Measurements from ENCODE around the gene CHMP4B. TPM values are rescaled to one million over a fixed set of nuclear protein-coding genes. Genes with fewer than 3 reads are reported as not detected.

CHMP4B gene
- polyA plus RNA-seq, 1 of the 3 experiments (the other 2 are of a cell fraction): 123 TPM

DNA sequence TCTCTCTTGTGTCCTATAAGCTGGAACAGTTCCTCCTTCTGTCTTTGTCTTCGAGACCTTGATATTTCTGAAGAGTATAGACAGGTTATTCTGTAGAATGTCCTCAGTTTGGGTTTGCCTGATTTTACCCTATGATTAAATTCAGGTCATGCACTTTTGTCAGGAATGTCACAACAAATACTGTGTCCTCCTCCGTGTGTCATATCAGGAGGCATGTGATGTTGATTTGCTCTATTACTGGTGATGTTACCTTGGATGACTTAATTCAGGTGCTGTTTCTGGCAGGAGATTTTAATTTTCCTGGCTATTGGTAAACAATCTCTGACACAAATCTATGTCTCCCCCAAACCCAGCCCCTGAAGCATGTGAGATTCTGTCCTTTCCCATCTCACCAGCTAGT is 33.3 kb upstream of the CHMP4B start:
- no peaks in the 10 kb centered on the region for H3K9me2 ChIP-seq
- no peak for DNase-seq
- TF ChIP-seq, protein P1, sequence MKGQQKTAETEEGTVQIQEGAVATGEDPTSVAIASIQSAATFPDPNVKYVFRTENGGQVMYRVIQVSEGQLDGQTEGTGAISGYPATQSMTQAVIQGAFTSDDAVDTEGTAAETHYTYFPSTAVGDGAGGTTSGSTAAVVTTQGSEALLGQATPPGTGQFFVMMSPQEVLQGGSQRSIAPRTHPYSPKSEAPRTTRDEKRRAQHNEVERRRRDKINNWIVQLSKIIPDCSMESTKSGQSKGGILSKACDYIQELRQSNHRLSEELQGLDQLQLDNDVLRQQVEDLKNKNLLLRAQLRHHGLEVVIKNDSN (IDR thresholded peaks at IDR 0.05; ENCODE audit: borderline replicate concordance, low read depth): no peak
- TF ChIP-seq, protein P2, sequence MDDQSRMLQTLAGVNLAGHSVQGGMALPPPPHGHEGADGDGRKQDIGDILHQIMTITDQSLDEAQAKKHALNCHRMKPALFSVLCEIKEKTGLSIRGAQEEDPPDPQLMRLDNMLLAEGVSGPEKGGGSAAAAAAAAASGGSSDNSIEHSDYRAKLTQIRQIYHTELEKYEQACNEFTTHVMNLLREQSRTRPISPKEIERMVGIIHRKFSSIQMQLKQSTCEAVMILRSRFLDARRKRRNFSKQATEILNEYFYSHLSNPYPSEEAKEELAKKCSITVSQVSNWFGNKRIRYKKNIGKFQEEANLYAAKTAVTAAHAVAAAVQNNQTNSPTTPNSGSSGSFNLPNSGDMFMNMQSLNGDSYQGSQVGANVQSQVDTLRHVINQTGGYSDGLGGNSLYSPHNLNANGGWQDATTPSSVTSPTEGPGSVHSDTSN (IDR thresholded peaks at IDR 0.05): no peak
- TF ChIP-seq SIN3A (IDR thresholded peaks at IDR 0.05; ENCODE audit: borderline replicate concordance, low read depth, low read length): no peak
- TF ChIP-seq RCOR1 (IDR thresholded peaks at IDR 0.05; ENCODE audit: low read length): no peak
- no peak for TF ChIP-seq NRF1 (IDR thresholded peaks at IDR 0.05; ENCODE audit: low read depth, low read length)
- TF ChIP-seq MAX (IDR thresholded peaks at IDR 0.05; ENCODE audit: low read depth): no peak
- no peak for TF ChIP-seq RFX5 (IDR thresholded peaks at IDR 0.05; ENCODE audit: low read length)
- no peak for TF ChIP-seq RAD21 (IDR thresholded peaks at IDR 0.05; ENCODE audit: low read length)
- no peak for TF ChIP-seq YY1 (IDR thresholded peaks at IDR 0.05; ENCODE audit: low read depth)
- TF ChIP-seq ELF1 (IDR thresholded peaks at IDR 0.05): no peak
- no peak for TF ChIP-seq CHD2 (IDR thresholded peaks at IDR 0.05; ENCODE audit: low read length, partially characterized antibody)
- peaks cover 0 to 4% of the 10 kb centered on the region in 2 experiments; a peak in 1 of 4 replicates for H3K4me1 ChIP-seq (ENCODE audit: control insufficient read depth in 1 of 2, insufficient read depth in 2 of 2, low read depth in 1 of 2, low read length in 1 of 2)
- H3K9ac ChIP-seq: no peak overlapping the region
- H3K27ac ChIP-seq (ENCODE audit: low read depth in 2 of 2, low read length in 1 of 2): no peak overlapping the region
- H3K4me2 ChIP-seq: no peak overlapping the region
- no peaks in the 10 kb centered on the region for H4K20me1 ChIP-seq (ENCODE audit: insufficient read depth)
- H3K79me2 ChIP-seq (ENCODE audit: insufficient read depth): no peaks in the 10 kb centered on the region
- H3K36me3 ChIP-seq (replicated peaks in 1 of 2; ENCODE audit: control insufficient read depth in 1 of 2, insufficient read depth in 2 of 2, low read length in 1 of 2): no peaks in the 10 kb centered on the region
- H3K27me3 ChIP-seq (ENCODE audit: insufficient read depth): no peaks in the 10 kb centered on the region
- no peak overlapping the region for H2AFZ ChIP-seq (ENCODE audit: low read depth)
- H3K9me3 ChIP-seq: no peaks in the 10 kb centered on the region
- peaks cover 4% of the 10 kb centered on the region for H3F3A ChIP-seq (replicated peaks; ENCODE audit: insufficient read depth)
- H3K4me3 ChIP-seq (ENCODE audit: low read depth in 2 of 2, low read length in 1 of 2): no peak overlapping the region
- ChIA-PET CTCF (no interaction called here), POLR2A (no interaction called here)
- 87% methylated on average over 2 of the region's 2 CpGs for WGBS (ENCODE audit: low lambda C conversion rate)

- Histone ChIP-seq H4K20me1 (ENCODE audit: insufficient read depth) (no peaks in the 10 kb centered on the region), H3F3A (replicated peaks; ENCODE audit: insufficient read depth) (peaks cover 8% of the 10 kb centered on the region), H3K36me3 (replicated peaks in 1 of 2; ENCODE audit: control insufficient read depth in 1 of 2, insufficient read depth in 2 of 2, low read length in 1 of 2) (no peaks in the 10 kb centered on the region), H2AFZ (ENCODE audit: low read depth) (no peak overlapping the region), H3K4me2 (no peak overlapping the region), H3K27ac (ENCODE audit: low read depth in 2 of 2, low read length in 1 of 2) (no peak overlapping the region), H3K9me2 (no peaks in the 10 kb centered on the region), H3K9me3 (no peaks in the 10 kb centered on the region), H3K9ac (no peak overlapping the region), H3K79me2 (ENCODE audit: insufficient read depth) (no peaks in the 10 kb centered on the region), H3K27me3 (ENCODE audit: insufficient read depth) (no peaks in the 10 kb centered on the region), H3K4me3 (ENCODE audit: low read depth in 2 of 2, low read length in 1 of 2) (no peak overlapping the region), H3K4me1 (ENCODE audit: control insufficient read depth in 1 of 2, insufficient read depth in 2 of 2, low read depth in 1 of 2, low read length in 1 of 2) (peaks cover 0 to 4% of the 10 kb centered on the region in 2 experiments; a peak in 1 of 4 replicates)
- 93% methylated on average over 4 of the region's 4 CpGs for WGBS (ENCODE audit: low lambda C conversion rate)
- POLR2A ChIA-PET: no interaction called here
- CTCF ChIA-PET: interaction anchor here (2.4 kb wide), 1 partner anchor 12 kb away, joined by 16 read pairs; no protein-coding TSS in a partner anchor
- no peak for DNase-seq
- TF ChIP-seq, protein P3, sequence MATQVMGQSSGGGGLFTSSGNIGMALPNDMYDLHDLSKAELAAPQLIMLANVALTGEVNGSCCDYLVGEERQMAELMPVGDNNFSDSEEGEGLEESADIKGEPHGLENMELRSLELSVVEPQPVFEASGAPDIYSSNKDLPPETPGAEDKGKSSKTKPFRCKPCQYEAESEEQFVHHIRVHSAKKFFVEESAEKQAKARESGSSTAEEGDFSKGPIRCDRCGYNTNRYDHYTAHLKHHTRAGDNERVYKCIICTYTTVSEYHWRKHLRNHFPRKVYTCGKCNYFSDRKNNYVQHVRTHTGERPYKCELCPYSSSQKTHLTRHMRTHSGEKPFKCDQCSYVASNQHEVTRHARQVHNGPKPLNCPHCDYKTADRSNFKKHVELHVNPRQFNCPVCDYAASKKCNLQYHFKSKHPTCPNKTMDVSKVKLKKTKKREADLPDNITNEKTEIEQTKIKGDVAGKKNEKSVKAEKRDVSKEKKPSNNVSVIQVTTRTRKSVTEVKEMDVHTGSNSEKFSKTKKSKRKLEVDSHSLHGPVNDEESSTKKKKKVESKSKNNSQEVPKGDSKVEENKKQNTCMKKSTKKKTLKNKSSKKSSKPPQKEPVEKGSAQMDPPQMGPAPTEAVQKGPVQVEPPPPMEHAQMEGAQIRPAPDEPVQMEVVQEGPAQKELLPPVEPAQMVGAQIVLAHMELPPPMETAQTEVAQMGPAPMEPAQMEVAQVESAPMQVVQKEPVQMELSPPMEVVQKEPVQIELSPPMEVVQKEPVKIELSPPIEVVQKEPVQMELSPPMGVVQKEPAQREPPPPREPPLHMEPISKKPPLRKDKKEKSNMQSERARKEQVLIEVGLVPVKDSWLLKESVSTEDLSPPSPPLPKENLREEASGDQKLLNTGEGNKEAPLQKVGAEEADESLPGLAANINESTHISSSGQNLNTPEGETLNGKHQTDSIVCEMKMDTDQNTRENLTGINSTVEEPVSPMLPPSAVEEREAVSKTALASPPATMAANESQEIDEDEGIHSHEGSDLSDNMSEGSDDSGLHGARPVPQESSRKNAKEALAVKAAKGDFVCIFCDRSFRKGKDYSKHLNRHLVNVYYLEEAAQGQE (IDR thresholded peaks at IDR 0.05; ENCODE audit: low read depth, low read length): no peak
- TF ChIP-seq EZH2phosphoT487 (IDR thresholded peaks at IDR 0.05; ENCODE audit: borderline replicate concordance, low read depth) (no peak), SMC3 (IDR thresholded peaks at IDR 0.05; ENCODE audit: low read depth, low read length) (no peak)
These were observed 30.0 kb upstream of the CHMP4B start for GRCh38 chr20:33781133-33781532.

All from SK-N-SH (cell line).